GM18502 (cell line): ENCODE data around the gene HNRNPM.

Experiments used
- ATAC-seq: cut with Tn5 transposase; IDR thresholded peaks from one replicate; pipeline ENCODE4 v1.9.1; 2021; ENCODE audit warnings: mild to moderate bottlenecking; ENCODE audit not compliant: unreplicated experiment, poor library complexity

The HNRNPM gene

GRCh38 chr19:8457209-8457608 is 12.4 kb downstream of the HNRNPM start:
- ATAC-seq = no peak

- ATAC-seq = no peak
Observed at GRCh38 chr19:8457827-8458226, 13.1 kb downstream of the HNRNPM start.

GRCh38 chr19:8458380-8458779 is 13.6 kb downstream of the HNRNPM start:
- no peak for ATAC-seq

- no peak for ATAC-seq
Observed at GRCh38 chr19:8459095-8459494, 14.3 kb downstream of the HNRNPM start.

- ATAC-seq = no peak
Observed at GRCh38 chr19:8459520-8460270, 14.9 kb downstream of the HNRNPM start.

GRCh38 chr19:8460516-8461298 is 15.9 kb downstream of the HNRNPM start:
- ATAC-seq = no peak

GRCh38 chr19:8461376-8461775 is 16.6 kb downstream of the HNRNPM start:
- ATAC-seq = no peak

GRCh38 chr19:8461891-8462290 is 17.1 kb downstream of the HNRNPM start:
- ATAC-seq = no peak

GRCh38 chr19:8462571-8462970 is 17.8 kb downstream of the HNRNPM start:
- no peak for ATAC-seq

GRCh38 chr19:8463365-8463764 is 18.6 kb downstream of the HNRNPM start:
- no peak for ATAC-seq

GRCh38 chr19:8466018-8466417 is 21.2 kb downstream of the HNRNPM start:
- no peak for ATAC-seq

GRCh38 chr19:8468124-8468523 is 23.3 kb downstream of the HNRNPM start:
- ATAC-seq = no peak

GRCh38 chr19:8468761-8469373 is 24.1 kb downstream of the HNRNPM start:
- no peak for ATAC-seq

- ATAC-seq = no peak
Observed at GRCh38 chr19:8469613-8470368, 25.0 kb downstream of the HNRNPM start.

- ATAC-seq = peak; percentile 57
Observed at GRCh38 chr19:8473648-8474476, 29.1 kb downstream of the HNRNPM start.

- ATAC-seq = no peak
Observed at GRCh38 chr19:8475005-8475404, 30.2 kb downstream of the HNRNPM start.

- no peak for ATAC-seq
Observed at GRCh38 chr19:8476524-8476923, 31.7 kb downstream of the HNRNPM start.

GRCh38 chr19:8477889-8478288 is 33.1 kb downstream of the HNRNPM start:
- no peak for ATAC-seq

GRCh38 chr19:8478598-8478997 is 33.8 kb downstream of the HNRNPM start:
- ATAC-seq = no peak

GRCh38 chr19:8481201-8481600 is 36.4 kb downstream of the HNRNPM start:
- ATAC-seq = no peak
